Measurements from ENCODE around the gene OLFM1. TPM values are rescaled to one million over a fixed set of nuclear protein-coding genes. Genes with fewer than 3 reads are reported as not detected.
"Not testable (repeated sequence)": the region's sequence is repeated elsewhere in the genome, so short reads cannot be mapped to it uniquely, and the experiment has no call there.

Gene OLFM1
- total RNA-seq, 1 donor from 2014 or later, result 0.83 TPM

GRCh38 chr9:135146241-135146640 lies 58.8 kb downstream of the OLFM1 start:
- Mint-ChIP-seq H3K36me3 (ENCODE audit: unreplicated experiment) (no peaks in the 10 kb centered on the region), H3K4me1 (ENCODE audit: unreplicated experiment) (no peaks in the 10 kb centered on the region), H3K9me3 (ENCODE audit: unreplicated experiment) (peaks cover 11% of the 10 kb centered on the region), H3K4me3 (ENCODE audit: unreplicated experiment) (no peak overlapping the region), H3K27me3 (ENCODE audit: unreplicated experiment) (no peaks in the 10 kb centered on the region), H3K27ac (ENCODE audit: unreplicated experiment) (no peak overlapping the region)
- TF ChIP-seq, protein P1, sequence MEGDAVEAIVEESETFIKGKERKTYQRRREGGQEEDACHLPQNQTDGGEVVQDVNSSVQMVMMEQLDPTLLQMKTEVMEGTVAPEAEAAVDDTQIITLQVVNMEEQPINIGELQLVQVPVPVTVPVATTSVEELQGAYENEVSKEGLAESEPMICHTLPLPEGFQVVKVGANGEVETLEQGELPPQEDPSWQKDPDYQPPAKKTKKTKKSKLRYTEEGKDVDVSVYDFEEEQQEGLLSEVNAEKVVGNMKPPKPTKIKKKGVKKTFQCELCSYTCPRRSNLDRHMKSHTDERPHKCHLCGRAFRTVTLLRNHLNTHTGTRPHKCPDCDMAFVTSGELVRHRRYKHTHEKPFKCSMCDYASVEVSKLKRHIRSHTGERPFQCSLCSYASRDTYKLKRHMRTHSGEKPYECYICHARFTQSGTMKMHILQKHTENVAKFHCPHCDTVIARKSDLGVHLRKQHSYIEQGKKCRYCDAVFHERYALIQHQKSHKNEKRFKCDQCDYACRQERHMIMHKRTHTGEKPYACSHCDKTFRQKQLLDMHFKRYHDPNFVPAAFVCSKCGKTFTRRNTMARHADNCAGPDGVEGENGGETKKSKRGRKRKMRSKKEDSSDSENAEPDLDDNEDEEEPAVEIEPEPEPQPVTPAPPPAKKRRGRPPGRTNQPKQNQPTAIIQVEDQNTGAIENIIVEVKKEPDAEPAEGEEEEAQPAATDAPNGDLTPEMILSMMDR (IDR thresholded peaks at IDR 0.05), result no peak
- DNase-seq (ENCODE audit: extremely low spot score, unreplicated experiment), result no peak

GRCh38 chr9:135146766-135147473 lies 59.5 kb downstream of the OLFM1 start:
- TF ChIP-seq, protein P1 (IDR thresholded peaks at IDR 0.05), result no peak
- no peaks in the 10 kb centered on the region for H3K36me3 Mint-ChIP-seq (ENCODE audit: unreplicated experiment)
- H3K4me3 Mint-ChIP-seq (ENCODE audit: unreplicated experiment), result no peak overlapping the region
- H3K27ac Mint-ChIP-seq (ENCODE audit: unreplicated experiment), result no peak overlapping the region
- H3K27me3 Mint-ChIP-seq (ENCODE audit: unreplicated experiment), result no peaks in the 10 kb centered on the region
- H3K9me3 Mint-ChIP-seq (ENCODE audit: unreplicated experiment), result peaks cover 11% of the 10 kb centered on the region
- DNase-seq (ENCODE audit: extremely low spot score, unreplicated experiment), result no peak
- no peaks in the 10 kb centered on the region for H3K4me1 Mint-ChIP-seq (ENCODE audit: unreplicated experiment)

DNA sequence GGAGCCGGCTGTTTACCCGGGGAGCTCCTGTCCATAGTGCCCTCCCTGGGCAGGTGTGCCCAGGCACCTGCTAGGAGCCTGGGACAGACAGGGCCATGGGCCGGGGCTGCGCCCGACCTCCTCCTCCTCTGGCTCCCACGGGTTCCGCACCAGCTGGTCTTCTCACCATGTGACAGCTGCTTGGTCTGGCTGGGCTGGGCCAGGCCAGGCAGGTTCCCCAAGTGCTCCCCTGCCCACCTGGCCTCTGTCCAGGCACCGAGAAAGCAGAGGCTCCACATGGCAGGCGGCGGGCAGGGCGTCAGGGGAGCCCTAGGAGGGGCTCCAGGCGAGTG lies 60.0 kb downstream of the OLFM1 start:
- H3K36me3 Mint-ChIP-seq (ENCODE audit: unreplicated experiment), result no peaks in the 10 kb centered on the region
- H3K27me3 Mint-ChIP-seq (ENCODE audit: unreplicated experiment), result no peaks in the 10 kb centered on the region
- no peak overlapping the region for H3K4me3 Mint-ChIP-seq (ENCODE audit: unreplicated experiment)
- no peak for DNase-seq (ENCODE audit: extremely low spot score, unreplicated experiment)
- H3K27ac Mint-ChIP-seq (ENCODE audit: unreplicated experiment), result no peak overlapping the region
- peaks cover 11% of the 10 kb centered on the region for H3K9me3 Mint-ChIP-seq (ENCODE audit: unreplicated experiment)
- TF ChIP-seq, protein P1 (IDR thresholded peaks at IDR 0.05), result no peak
- H3K4me1 Mint-ChIP-seq (ENCODE audit: unreplicated experiment), result no peaks in the 10 kb centered on the region

DNA sequence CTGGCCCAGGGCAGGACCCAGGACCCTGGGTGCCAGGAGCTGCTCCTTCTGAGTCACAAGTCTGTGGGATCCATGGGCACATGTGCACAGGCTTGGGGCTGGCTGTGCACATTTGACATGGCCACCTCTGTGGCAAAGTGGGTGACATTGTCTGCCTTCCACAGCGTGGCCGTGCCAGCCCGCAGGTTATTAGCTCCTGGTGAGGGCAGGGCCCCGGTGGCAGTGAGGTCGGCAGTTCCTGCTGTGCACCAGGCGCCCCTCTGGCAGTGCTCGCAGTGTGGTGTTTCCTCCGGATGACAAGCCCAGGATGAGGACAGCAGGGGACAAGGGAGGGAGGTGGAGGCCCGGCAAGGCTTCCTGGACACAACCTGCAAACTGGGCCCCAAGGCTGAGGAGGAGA lies 60.5 kb downstream of the OLFM1 start:
- Mint-ChIP-seq H3K4me1 (ENCODE audit: unreplicated experiment) (no peaks in the 10 kb centered on the region), H3K27me3 (ENCODE audit: unreplicated experiment) (no peaks in the 10 kb centered on the region), H3K27ac (ENCODE audit: unreplicated experiment) (no peak overlapping the region), H3K4me3 (ENCODE audit: unreplicated experiment) (no peak overlapping the region), H3K36me3 (ENCODE audit: unreplicated experiment) (no peaks in the 10 kb centered on the region), H3K9me3 (ENCODE audit: unreplicated experiment) (peaks cover 11% of the 10 kb centered on the region)
- no peak for DNase-seq (ENCODE audit: extremely low spot score, unreplicated experiment)
- TF ChIP-seq, protein P1 (IDR thresholded peaks at IDR 0.05), result no peak

GRCh38 chr9:135148386-135148785 lies 60.9 kb downstream of the OLFM1 start:
- TF ChIP-seq, protein P1 (IDR thresholded peaks at IDR 0.05), result no peak
- DNase-seq (ENCODE audit: extremely low spot score, unreplicated experiment), result no peak
- Mint-ChIP-seq H3K27me3 (ENCODE audit: unreplicated experiment) (no peaks in the 10 kb centered on the region), H3K4me3 (ENCODE audit: unreplicated experiment) (no peak overlapping the region), H3K9me3 (ENCODE audit: unreplicated experiment) (peaks cover 11% of the 10 kb centered on the region), H3K27ac (ENCODE audit: unreplicated experiment) (no peak overlapping the region), H3K36me3 (ENCODE audit: unreplicated experiment) (no peaks in the 10 kb centered on the region), H3K4me1 (ENCODE audit: unreplicated experiment) (no peaks in the 10 kb centered on the region)

DNA sequence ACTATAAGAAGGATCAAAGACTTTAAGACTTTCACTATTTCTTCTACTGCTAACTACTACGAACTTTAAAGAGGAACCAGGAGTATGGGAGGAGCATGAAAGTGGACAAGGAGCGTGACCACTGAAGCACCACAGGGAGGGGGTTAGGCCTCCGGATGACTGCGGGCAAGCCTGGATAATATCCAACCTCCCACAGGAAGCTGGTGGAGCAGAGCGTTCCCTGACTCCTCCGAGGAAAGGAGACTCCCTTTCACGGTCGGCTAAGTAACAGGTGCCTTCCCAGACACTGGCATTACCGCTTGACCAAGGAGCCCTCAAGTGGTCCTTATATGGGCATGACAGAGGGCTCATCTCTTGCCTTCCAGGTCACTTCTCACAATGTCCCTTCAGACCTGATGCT lies 62.4 kb downstream of the OLFM1 start:
- H3K4me1 Mint-ChIP-seq (ENCODE audit: unreplicated experiment); H3K27me3 Mint-ChIP-seq (ENCODE audit: unreplicated experiment); H3K27ac Mint-ChIP-seq (ENCODE audit: unreplicated experiment); DNase-seq (ENCODE audit: extremely low spot score, unreplicated experiment); H3K36me3 Mint-ChIP-seq (ENCODE audit: unreplicated experiment); H3K4me3 Mint-ChIP-seq (ENCODE audit: unreplicated experiment): not testable (repeated sequence)
- H3K9me3 Mint-ChIP-seq (ENCODE audit: unreplicated experiment), result peaks cover 11% of the 10 kb centered on the region
